Fibroblast of lung (primary cell): ENCODE data around the gene FCGR3A. TPM values are rescaled to one million over a fixed set of nuclear protein-coding genes. Genes with fewer than 3 reads are reported as not detected.

ENCODE experiments used
- DNase-seq, 2 donors: peaks; one replicate each; pipeline versions ENCODE4 v3.0.0 to v3.0.0-alpha.2; 2010; ENCODE audit warnings: low read depth in 2 of 2
- H2AFZ ChIP-seq: 2 replicates; pipeline ENCODE4 v1.5.1; 2012; ENCODE audit warnings: low read length, control low read depth, inconsistent platforms
- H3K27ac ChIP-seq: 2 replicates; pipeline ENCODE4 v1.5.1; 2011; ENCODE audit warnings: low read length, control low read depth; ENCODE audit not compliant: insufficient read depth
- H3K27me3 ChIP-seq: 2 replicates; pipeline ENCODE4 v1.5.1; 2011; ENCODE audit warnings: mild to moderate bottlenecking, low read length; ENCODE audit not compliant: control insufficient read depth, insufficient read depth
- H3K36me3 ChIP-seq: 2 replicates; pipeline ENCODE4 v1.5.1; 2011; ENCODE audit warnings: low read length; ENCODE audit not compliant: control insufficient read depth, insufficient read depth
- H3K4me1 ChIP-seq: 2 replicates; pipeline ENCODE4 v1.5.1; 2011; ENCODE audit warnings: low read length; ENCODE audit not compliant: control insufficient read depth, insufficient read depth; ENCODE audit errors: extremely low read depth
- H3K4me2 ChIP-seq: 2 replicates; pipeline ENCODE4 v1.5.1; 2011; ENCODE audit warnings: low read length, control low read depth; ENCODE audit not compliant: insufficient read depth; ENCODE audit errors: extremely low read depth
- H3K4me3 ChIP-seq, 4 experiments: fragments of 200-600 bp in 1 of 4; sonication (generic) in 1 of 4; replicated peaks in 1 of 4; 2 replicates each; pipeline ENCODE4 v1.5.1; 2011 to 2016; ENCODE audit warnings: low read length in 4 of 4, low read depth in 3 of 4, mild to moderate bottlenecking in 3 of 4, control low read depth in 2 of 4, inconsistent platforms in 1 of 4, mixed read lengths in 1 of 4; ENCODE audit not compliant: insufficient read depth in 1 of 4; ENCODE audit errors: control extremely low read depth in 1 of 4
- H3K79me2 ChIP-seq: 2 replicates; pipeline ENCODE4 v1.5.1; 2012; ENCODE audit warnings: mild to moderate bottlenecking, low read length, inconsistent platforms; ENCODE audit not compliant: control insufficient read depth, insufficient read depth
- H3K9ac ChIP-seq: 2 replicates; pipeline ENCODE4 v1.5.1; 2011; ENCODE audit warnings: mild to moderate bottlenecking, low read length, control low read depth; ENCODE audit not compliant: insufficient read depth
- H3K9me3 ChIP-seq: 2 replicates; pipeline ENCODE4 v1.5.1; 2012; ENCODE audit warnings: low read depth, low read length; ENCODE audit not compliant: control insufficient read depth, insufficient read depth
- H4K20me1 ChIP-seq: 2 replicates; pipeline ENCODE4 v1.5.1; 2011; ENCODE audit warnings: low read length; ENCODE audit not compliant: control insufficient read depth, insufficient read depth; ENCODE audit errors: extremely low read depth
- CTCF ChIP-seq, 2 donors: IDR thresholded peaks in 1 of 2; conservative IDR thresholded peaks in 1 of 2; 1 replicate in 1 of 2; 2 replicates in 1 of 2; pipeline ENCODE4 v1.5.1; 2011 to 2012; ENCODE audit warnings: low read length in 2 of 2, control low read depth in 1 of 2, inconsistent platforms in 1 of 2, low read depth in 1 of 2, mild to moderate bottlenecking in 1 of 2
- EZH2 ChIP-seq: IDR thresholded peaks from 2 replicates; pipeline ENCODE4 v1.5.1; 2012; ENCODE audit warnings: low read length, control low read depth, mild to moderate bottlenecking; ENCODE audit errors: missing control alignments
- polyA plus RNA-seq, 2 donors: library from polyadenylated mRNA; depleted of rRNA in 1 of 2; stranded (reverse) in 1 of 2; unstranded in 1 of 2; fragments of >200 nt; gene quantifications; 2 replicates each; pipeline ENCODE4 v1.2.1, GENCODE V29; 2011 to 2012; ENCODE audit warnings: missing spikeins in 1 of 2
- total RNA-seq: library from RNA; depleted of rRNA; stranded (reverse); fragments of >200 nt; gene quantifications from 2 replicates; pipeline ENCODE4 v1.2.1, GENCODE V29; 2014

FCGR3A gene
- total and polyA plus RNA-seq, 2 donors (not counting 1 experiment from before 2014, with no cell fraction given): not detected

GRCh38 chr1:161510477-161510876, 39.1 kb downstream of the FCGR3A start:
- H3K36me3 ChIP-seq: no peaks in the 10 kb centered on the region
- no peaks in the 10 kb centered on the region for H3K27me3 ChIP-seq
- H3K79me2 ChIP-seq: no peaks in the 10 kb centered on the region
- no peak for TF ChIP-seq CTCF (conservative IDR thresholded peaks at IDR 0.05 in 1 of 2, IDR thresholded peaks at IDR 0.05 in 1 of 2; ENCODE audit: low read depth in 1 of 2, low read length in 2 of 2)
- no peak for TF ChIP-seq EZH2
- no peak overlapping the region for H3K4me2 ChIP-seq
- H3K9me3 ChIP-seq: no peaks in the 10 kb centered on the region
- H3K4me3 ChIP-seq: no peak overlapping the region
- H3K9ac ChIP-seq: no peak overlapping the region
- no peak for DNase-seq
- H3K27ac ChIP-seq: no peak overlapping the region
- peaks cover 3% of the 10 kb centered on the region for H3K4me1 ChIP-seq
- H2AFZ ChIP-seq: no peak overlapping the region
- H4K20me1 ChIP-seq: no peaks in the 10 kb centered on the region

GRCh38 chr1:161506336-161507223, 43.0 kb downstream of the FCGR3A start:
- H3K79me2 ChIP-seq: no peaks in the 10 kb centered on the region
- H3K4me1 ChIP-seq: no peaks in the 10 kb centered on the region
- H3K9ac ChIP-seq: no peak overlapping the region
- H2AFZ ChIP-seq: no peak overlapping the region
- H3K9me3 ChIP-seq: no peaks in the 10 kb centered on the region
- H3K4me3 ChIP-seq: no peak overlapping the region
- DNase-seq: peak in 1 of 2 donors; percentile 15
- H4K20me1 ChIP-seq: no peaks in the 10 kb centered on the region
- TF ChIP-seq EZH2: no peak
- TF ChIP-seq CTCF (conservative IDR thresholded peaks at IDR 0.05 in 1 of 2, IDR thresholded peaks at IDR 0.05 in 1 of 2; ENCODE audit: low read depth in 1 of 2, low read length in 2 of 2): no peak
- no peaks in the 10 kb centered on the region for H3K36me3 ChIP-seq
- H3K27me3 ChIP-seq: peaks cover 4% of the 10 kb centered on the region
- peak overlapping the region; percentile 25 for H3K4me2 ChIP-seq
- H3K27ac ChIP-seq: no peak overlapping the region

- no peak overlapping the region for H3K4me2 ChIP-seq
- H3K9ac ChIP-seq: no peak overlapping the region
- H4K20me1 ChIP-seq: no peaks in the 10 kb centered on the region
- no peaks in the 10 kb centered on the region for H3K79me2 ChIP-seq
- H3K9me3 ChIP-seq: no peaks in the 10 kb centered on the region
- no peak for DNase-seq
- no peak overlapping the region for H3K4me3 ChIP-seq
- H3K27me3 ChIP-seq: peaks cover 5% of the 10 kb centered on the region
- no peak for TF ChIP-seq EZH2
- TF ChIP-seq CTCF (conservative IDR thresholded peaks at IDR 0.05 in 1 of 2, IDR thresholded peaks at IDR 0.05 in 1 of 2; ENCODE audit: low read depth in 1 of 2, low read length in 2 of 2): no peak
- H3K36me3 ChIP-seq: no peaks in the 10 kb centered on the region
- H2AFZ ChIP-seq: no peak overlapping the region
- no peak overlapping the region for H3K27ac ChIP-seq
- no peaks in the 10 kb centered on the region for H3K4me1 ChIP-seq
These were observed 43.9 kb downstream of the FCGR3A start for GRCh38 chr1:161505686-161506085.
